ENCODE data around the gene USP3.
"Not testable (repeated sequence)": the region's sequence is repeated elsewhere in the genome, so short reads cannot be mapped to it uniquely, and the experiment has no call there.

USP3 gene

DNA sequence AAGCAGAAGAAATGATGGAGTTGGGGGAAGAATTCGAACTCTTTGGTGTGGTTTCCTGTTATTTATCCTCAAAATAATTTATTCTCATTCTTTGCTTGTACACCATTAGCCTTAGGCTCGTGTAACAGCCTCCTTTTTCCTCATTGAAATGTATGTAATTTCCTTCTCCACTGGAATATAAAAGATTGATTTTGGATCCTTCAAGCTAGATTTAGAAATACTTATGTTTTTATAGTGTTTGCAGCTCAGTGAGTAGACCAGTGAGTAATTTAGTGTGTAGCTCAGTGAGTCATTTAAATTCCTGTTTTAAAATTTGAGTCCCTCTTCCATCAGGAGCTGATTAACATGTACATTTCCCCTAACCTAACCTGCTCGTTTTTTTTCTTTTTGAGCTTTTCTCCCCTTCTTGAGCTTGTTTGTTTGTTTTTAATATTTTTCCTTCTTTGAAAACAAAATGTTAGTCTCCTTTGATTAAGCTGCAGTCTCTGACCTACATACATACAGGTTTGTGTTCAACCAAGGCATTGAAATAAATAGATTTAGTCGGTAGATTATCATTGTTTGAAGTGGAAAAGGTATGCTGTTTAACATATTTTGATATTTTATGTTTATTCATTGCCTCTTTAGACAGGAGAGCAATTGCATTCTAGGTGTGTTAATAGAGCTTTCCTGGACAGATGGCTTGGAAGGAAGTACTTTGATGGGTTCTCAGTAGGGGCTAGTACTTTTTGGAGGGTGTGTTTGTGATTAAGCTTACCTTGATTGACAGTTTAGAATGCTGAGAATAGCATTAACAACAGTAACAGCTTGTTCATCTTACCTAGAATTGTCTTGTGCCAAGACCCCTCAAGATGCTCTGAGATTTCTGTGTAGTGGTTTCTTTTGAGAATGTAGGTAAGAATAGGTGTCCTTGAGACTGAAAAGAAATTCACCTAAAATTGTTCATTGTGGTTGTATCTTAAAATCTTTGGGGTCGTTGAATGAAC is 5.9 kb downstream of the USP3 start:
- H3K4me3 ChIP-seq (ENCODE audit: low read depth, low read length), result no peak overlapping the region

DNA sequence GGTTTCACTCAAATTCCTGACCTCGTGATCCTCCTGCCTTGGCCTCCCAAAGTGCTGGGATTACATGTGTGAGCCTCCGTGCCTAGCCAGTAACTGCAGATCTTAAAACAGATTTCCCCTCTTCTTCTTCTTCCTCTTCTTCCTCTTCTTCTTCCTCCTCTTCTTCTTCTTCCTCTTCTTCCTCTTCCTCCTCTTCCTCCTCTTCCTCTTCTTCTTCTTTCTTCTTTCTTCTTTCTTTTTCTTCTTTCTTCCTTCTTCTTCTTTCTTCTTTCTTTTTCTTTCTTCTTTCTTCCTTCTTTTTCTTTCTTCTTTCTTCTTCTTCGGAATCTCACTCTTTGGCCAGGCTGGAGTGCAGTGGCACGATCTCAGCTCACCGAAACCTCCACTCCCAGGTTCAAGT is 7.8 kb downstream of the USP3 start:
- H3K4me3 ChIP-seq (ENCODE audit: low read depth, low read length), result no peak overlapping the region

DNA sequence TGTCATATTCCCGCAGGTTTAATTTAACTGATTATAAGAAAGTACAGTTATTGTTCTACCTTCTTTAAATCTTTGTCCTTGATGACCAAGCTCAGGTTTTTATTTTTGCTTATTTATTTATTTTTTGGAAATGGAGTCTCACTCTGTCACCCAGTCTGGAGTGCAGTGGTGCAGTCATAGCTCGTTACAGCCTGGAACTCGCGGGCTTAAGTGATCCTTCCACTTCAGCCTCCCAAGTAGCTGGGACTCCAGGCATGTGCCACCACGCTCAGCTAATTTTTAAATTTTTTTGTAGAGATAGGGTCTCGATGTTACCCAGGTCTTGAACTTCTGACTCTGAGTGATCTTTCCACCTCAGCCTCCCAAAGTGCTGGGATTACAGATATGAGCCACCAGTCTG is 8.9 kb downstream of the USP3 start:
- H3K4me3 ChIP-seq (ENCODE audit: low read depth, low read length), result no peak overlapping the region

DNA sequence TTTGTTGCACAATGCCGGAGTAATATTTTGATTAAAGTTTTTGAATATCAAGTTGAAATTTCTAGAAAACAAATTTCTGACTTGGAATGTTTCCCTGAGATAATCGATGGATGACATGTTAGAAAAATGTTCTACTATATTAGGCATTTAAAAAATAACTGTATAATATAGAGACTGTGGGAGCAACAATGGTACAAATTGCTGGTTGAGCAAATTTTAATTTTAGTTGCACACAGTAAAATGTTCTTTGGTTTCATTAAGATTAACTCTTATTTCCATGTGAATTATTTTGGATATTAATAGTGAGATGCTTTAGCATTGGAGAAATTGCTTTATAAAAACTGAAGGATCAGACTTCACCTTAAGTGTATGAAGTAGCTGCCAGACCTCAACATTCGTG is 9.3 kb downstream of the USP3 start:
- no peak overlapping the region for H3K4me3 ChIP-seq (ENCODE audit: low read depth, low read length)

DNA sequence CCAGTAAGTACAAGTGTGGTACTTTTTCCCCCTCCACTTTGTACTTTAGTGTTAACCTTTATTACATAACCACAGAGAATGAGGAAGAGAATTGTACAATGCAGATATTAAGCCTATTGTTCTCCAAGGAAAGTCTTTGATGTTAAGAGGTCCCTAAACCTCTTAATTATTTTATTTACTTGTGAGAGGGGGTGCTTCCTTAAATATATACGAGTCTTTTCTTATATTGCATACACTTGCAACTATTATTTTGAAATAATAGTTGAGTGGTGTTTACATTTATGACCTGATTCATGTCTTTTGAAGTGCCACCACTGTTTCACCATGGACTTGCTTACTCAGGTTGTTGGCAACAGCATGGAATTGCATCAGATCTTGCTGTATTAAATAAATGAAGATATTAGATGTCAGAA is 10.1 kb downstream of the USP3 start:
- H3K4me3 ChIP-seq (ENCODE audit: low read depth, low read length), result no peak overlapping the region

DNA sequence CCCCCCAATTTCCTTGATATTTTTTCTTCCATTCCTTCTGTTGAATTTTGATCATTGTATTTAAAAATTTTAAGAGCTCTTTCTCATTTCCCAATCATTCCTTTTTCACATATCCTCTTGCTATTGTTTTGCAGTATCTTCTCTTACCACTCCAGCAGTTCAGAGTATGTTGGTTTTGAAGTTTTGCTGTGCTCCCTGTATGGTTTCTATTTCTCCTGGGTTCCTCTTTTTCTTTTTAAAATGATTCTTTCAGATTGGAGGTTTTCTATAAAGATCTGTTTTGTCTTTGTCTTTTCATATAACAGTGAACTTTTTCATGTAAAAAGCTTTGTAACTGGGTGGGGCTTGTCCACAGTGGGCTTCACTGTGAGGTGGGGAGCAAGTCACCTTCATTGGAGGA is 12.8 kb downstream of the USP3 start:
- no peak overlapping the region for H3K4me3 ChIP-seq (ENCODE audit: low read depth, low read length)

DNA sequence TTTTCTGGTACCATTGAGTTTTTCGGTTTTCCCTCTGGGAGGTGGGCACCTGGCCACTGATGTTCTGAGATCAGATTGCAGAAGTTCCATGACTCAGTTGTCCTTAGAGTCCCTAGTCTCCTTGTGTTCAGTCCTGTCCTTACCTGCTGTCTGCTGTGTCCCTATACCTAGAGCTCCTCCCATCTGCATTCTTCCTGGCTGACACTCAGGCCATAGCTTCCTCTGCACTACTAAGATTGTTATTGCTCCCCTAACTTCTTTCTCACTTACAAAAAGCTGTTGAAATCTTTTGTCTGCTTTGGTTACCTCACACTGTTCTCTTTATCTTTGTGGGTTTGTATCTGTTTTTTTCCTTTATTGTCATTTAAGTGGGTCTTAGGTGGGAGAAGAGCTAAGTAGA is 13.2 kb downstream of the USP3 start:
- H3K4me3 ChIP-seq (ENCODE audit: low read depth, low read length), result no peak overlapping the region

DNA sequence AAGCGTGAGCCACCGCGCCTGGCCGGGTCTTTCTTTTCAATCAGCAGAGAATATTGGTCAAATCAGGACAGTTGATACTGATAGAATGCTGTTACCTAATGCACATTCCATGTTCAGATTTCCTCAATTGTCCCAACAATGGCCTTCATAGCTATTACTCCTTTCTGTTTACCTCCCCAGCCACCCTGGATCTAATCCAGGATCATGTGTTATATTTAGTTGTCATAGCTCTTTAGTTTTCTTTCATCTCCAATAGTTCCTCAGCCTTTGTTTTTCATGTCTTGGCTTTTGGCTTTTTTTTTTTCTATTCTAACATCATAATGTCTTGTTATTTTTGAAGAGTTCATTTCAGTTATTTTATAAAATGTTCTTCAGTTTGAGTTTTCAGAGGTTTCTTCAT is 14.6 kb downstream of the USP3 start:
- H3K4me3 ChIP-seq (ENCODE audit: low read depth, low read length), result no peak overlapping the region

DNA sequence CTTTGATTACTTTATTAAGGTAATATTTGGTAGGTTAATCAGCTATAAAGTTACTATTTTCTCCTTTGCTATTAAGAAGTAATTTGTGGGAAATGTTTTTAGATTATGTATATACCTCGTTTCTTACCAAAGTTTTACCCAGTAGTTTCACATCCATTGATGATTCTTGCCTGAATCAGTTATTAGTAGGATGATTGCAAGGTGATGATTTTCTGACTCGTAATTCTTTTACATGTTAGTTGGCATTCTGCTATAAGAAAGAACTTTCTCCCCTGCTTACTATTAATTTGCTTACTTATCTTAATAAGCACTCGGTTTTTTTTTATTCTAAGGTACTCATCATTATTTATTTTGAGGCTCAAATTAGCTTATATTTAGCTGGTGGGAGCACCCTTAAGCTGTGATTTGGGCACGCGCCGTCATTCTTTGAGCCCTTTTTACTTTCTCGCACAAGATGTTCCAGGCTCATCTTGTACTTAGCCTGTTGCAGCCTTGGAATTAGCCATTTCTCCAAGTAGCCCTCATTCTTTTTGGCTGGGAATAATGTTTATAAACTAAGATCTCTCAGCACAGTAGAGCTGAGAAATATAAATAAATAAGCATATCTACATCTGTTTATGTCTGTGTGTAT is 15.3 kb downstream of the USP3 start:
- no peak overlapping the region for H3K4me3 ChIP-seq (ENCODE audit: low read depth, low read length)

DNA sequence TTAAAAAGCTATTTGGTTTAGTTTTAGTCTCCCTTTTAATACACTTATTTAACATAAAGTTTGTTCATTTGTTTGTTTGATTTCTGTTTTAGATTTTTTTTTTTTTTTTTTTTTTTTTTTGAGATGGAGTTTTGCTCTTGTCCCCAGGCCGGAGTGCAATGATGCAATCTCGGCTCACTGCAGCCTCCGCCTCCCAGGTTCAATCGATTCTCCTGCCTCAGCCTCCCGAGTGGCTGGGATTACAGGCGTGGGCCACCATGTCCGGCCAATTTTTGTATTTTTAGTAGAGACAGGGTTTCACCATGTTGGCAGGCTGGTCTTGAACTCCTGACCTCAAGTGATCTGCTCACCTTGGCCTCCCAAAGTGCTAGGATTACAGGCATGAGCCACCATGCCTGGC is 16.1 kb downstream of the USP3 start:
- not testable (repeated sequence) for H3K4me3 ChIP-seq (ENCODE audit: low read depth, low read length)

DNA sequence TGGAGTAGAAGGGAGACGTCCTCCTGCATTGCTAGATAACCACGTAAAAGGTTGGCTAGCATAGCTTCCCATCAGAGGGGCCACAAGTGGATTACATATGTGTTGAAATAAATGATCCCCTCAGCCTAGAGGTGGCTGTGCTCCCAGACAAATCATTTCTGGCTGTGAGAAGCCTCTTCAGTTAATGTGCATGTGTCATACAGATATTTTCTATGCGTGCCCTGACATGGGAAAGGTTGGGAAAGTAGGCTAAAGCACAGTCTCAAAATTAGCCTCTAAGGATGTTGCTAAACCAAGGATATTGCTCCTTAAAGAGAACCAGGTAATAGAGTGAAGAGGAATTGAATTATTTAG is 17.8 kb downstream of the USP3 start:
- no peak overlapping the region for H3K4me3 ChIP-seq (ENCODE audit: low read depth, low read length)

DNA sequence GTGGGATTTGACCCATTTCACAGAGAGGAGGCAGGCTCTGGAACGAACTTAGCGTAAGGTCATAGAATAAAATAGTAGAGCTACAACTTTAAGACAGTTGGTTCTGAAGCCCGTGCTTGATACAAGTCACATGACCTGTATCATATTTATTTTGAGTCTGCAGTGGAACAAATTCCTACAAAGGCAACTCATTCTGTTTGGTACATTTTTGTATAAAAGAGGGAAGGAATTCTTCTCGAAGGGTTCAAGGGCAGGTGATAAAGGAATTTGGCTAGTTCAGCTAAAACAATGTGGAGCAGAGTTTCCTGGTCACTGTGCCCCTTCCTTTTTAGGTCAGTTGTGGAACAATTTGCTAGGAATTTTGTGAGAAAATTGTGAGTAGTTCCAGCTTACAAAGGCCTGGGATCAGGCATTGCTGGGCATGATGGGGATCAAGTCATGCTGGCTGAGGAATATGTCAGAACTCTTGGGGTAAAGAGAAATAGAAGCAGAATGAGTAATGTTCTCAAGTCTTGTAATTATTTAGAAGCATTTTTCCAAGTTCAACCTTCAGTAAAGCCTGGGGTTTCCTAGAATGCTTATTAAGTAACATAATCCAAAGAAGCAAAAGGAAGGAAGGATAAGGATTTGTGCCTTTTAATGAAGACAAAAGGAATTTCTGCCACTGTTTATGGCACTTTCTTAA is 19.1 kb downstream of the USP3 start:
- no peak overlapping the region for H3K4me3 ChIP-seq (ENCODE audit: low read depth, low read length)

DNA sequence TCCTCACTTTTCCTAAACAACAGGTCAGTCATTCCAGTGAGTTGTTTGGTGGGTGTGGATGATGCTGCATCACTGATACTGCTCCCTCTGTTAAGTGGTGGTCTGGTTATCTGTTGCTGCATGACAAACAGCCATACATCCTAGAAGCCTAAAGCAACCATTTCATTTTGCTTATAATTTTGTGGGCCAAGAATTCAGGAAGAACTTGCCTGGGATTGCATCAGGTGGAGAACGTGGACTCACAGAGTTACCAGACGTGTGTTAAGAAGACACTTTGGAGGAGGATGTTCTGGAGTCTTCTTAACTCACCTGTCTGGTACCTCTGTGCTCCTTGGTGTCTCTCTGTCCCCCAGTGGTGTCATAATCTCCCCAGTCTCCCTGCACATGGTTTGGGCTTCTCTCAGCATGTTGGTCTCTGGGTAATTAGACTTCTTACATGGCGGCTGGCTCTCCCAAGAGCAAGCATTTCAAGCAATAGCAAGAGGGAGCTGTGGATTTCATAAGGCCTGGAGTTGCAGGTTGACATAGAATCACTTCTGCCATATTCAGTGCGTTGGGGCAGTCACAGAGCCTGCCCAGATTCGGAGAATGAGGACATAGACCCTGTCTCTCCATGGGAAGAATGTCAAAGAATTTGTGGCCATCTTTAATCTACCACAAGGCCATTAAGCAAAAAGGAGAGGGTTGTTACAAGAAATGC is 20.1 kb downstream of the USP3 start:
- H3K4me3 ChIP-seq (ENCODE audit: low read depth, low read length), result no peak overlapping the region

DNA sequence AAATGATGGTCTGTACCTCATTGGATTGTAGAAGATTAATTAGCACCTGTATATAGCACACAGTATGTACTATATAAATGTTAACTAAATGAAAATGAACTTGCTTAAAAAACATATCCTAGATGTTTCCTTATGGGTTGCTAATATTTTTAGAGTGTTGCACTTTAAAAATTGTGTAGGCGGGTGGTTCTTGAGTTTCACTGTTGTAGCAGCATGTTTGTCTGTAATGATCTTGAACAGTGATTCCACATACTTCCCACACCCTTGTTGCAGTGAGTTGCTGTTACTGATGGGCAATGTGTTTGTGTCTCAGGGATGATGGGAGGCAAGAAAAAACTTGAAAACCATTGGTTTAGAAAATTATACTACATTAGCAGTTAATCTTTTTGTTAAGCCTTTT is 22.0 kb downstream of the USP3 start:
- no peak overlapping the region for H3K4me3 ChIP-seq (ENCODE audit: low read depth, low read length)

DNA sequence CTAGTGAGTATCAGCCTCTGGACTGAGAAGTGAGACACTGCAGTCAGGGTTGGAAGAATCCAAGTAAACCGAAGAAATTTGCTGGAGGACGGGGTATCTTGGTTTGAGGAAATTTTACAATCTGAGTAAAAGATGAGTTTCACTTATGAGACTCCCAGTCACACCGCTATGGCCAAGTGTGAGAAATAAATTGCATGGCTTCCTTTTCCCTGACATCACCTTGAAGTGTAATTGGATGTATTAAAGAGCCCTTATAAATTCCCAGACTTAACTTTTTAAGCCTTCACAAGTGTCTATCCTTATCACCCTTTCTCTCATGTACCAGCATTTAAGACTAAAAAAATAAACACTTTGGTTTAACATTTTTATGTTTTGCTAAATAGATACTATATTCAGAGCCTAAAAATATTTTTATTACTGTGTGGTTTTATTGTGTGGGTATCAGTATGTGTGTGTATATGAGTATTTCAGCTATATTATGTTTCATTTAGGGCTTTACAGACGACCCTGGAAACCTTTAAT is 23.8 kb downstream of the USP3 start:
- no peak overlapping the region for H3K4me3 ChIP-seq (ENCODE audit: low read depth, low read length)

DNA sequence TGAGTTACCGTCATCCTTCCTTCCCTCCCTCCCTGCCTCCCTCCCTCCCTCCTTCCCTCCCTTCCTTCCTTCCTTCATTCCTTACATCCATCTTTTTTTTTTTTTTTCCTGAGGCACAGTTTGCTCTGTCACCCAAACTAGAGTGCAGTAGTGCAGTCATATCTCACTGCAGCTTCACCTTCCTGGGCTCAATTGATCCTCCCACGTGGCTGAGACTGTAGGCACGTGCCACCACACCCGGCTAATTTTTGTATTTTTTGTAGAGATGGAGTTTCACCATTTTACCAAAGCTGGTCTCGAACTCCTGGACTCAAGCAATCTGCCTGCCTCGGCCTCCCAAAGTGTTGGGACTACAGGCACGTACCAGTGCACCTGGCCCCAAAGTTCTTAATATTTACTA is 25.8 kb downstream of the USP3 start:
- H3K4me3 ChIP-seq (ENCODE audit: low read depth, low read length), result no peak overlapping the region

DNA sequence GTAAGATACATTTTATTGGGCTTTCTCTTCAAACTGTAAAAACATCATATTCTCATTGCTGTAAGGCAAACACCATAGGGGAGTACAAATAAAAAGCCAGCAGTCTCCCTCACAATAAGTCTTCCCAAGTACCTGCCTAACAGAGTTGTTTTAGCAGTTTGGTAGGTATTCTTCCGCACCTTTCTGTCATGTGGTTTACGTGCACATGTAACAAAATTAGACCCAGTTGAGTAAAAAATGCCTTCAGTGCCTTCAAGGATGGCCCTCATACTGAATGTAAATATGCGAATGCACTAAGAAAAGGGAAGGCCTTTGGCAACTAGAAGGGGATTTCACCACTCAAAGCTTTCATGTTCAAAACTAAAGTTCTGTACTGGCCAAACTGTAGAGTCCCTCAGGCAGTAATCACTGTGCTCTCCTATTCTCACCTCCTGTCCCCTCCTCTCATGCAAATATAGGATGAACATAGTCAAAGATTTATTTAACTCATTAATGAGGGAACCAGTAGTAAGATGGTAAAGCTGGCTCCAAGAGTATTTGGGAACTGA is 26.4 kb downstream of the USP3 start:
- no peak overlapping the region for H3K4me3 ChIP-seq (ENCODE audit: low read depth, low read length)

DNA sequence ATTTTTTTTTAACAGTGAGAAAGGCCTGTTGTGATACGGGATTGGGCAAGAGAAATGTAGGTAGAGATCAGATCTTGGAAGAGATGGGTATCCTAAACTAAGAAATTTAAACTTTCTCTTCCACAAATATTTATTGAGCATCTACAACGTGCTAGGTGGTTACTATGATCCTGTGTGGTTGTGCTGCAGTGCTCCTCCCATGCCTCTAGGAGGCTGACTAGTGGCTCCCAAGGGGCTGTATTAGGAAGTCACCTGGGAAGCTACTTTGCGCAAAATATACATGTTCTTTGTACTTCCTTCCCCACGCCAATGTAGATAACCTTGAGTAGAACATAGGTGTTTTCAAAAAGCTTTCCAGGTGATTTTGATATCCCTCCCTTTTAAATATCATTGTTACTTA is 27.2 kb downstream of the USP3 start:
- H3K4me3 ChIP-seq (ENCODE audit: low read depth, low read length), result no peak overlapping the region

DNA sequence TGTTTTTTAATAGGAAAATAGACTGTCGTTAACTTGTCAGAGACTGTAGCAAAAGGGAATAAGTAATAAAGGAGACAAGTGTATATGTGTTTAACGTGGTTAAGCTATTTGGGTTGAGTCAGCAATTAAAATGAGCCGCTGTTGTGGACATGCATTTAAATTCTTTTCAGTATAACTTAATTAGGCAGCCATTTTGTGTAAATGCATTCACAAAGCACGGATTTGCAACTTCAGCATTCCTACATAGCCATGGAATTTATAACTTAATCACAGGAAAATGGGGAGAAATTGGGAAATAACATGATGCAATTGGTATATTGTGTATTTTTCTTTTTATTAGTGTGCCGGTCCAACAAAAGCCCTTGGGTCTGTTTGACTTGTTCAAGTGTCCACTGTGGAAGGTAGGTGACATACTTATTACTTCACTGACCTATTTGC is 27.9 kb downstream of the USP3 start:
- H3K4me3 ChIP-seq (ENCODE audit: low read depth, low read length), result no peak overlapping the region

DNA sequence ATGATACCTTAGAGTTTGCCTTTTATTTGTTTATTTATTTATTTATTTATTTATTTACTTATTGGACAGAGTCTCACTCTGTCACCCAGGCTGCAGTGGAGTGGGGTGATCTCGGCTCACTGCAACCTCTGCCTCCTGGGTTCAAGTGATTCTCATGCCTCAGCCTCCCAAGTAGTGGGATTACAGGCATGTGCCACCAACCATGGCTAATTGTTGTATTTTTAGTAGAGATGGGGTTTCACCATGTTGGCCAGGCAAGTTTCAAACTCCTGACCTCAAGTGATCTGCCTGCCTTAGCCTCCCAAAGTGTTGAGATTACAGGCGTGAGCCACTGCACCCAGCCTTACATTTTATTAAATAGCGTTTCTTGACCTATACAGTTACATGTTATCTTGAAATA is 30.5 kb downstream of the USP3 start:
- H3K4me3 ChIP-seq (ENCODE audit: low read depth, low read length), result not testable (repeated sequence)

DNA sequence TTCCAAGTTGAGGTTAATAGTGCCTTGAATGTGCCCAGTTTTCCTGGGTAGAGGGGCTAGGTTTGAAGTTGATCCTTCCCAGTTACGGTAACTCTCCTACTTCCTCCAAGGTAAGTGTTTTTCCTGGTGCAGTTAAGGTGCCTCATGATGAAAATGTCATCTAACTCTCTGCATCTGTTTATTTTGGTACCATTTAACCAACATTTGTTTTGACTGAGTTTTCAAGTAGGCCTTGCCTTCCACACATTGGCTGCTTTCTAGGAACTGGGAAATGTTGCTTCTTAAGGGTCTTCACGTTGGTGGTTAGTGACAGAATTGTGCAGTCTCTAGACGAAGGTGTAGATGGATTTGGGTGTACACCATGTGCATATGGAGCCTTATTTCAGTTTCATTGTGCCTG is 31.3 kb downstream of the USP3 start:
- H3K4me3 ChIP-seq (ENCODE audit: low read depth, low read length), result no peak overlapping the region

All from iPS-11a (cell line).